A549 treated with Hydrocortisone at 1 μM for 4 hours (cell line): ENCODE results near the gene CNIH2. TPM values are rescaled to one million over a fixed set of nuclear protein-coding genes. Genes with fewer than 3 reads are reported as not detected.

Experiments used
- total RNA-seq: library from RNA; stranded (reverse); fragments of 200-300 nt; extraction: Qiagen RNA extraction; gene quantifications from 5 replicates; pipeline ENCODE4 v1.2.3, GENCODE V29; 2022

The CNIH2 gene
- total RNA-seq, result 2.0 to 2.9 TPM (median 2.6 TPM) in 5 replicates

DNA sequence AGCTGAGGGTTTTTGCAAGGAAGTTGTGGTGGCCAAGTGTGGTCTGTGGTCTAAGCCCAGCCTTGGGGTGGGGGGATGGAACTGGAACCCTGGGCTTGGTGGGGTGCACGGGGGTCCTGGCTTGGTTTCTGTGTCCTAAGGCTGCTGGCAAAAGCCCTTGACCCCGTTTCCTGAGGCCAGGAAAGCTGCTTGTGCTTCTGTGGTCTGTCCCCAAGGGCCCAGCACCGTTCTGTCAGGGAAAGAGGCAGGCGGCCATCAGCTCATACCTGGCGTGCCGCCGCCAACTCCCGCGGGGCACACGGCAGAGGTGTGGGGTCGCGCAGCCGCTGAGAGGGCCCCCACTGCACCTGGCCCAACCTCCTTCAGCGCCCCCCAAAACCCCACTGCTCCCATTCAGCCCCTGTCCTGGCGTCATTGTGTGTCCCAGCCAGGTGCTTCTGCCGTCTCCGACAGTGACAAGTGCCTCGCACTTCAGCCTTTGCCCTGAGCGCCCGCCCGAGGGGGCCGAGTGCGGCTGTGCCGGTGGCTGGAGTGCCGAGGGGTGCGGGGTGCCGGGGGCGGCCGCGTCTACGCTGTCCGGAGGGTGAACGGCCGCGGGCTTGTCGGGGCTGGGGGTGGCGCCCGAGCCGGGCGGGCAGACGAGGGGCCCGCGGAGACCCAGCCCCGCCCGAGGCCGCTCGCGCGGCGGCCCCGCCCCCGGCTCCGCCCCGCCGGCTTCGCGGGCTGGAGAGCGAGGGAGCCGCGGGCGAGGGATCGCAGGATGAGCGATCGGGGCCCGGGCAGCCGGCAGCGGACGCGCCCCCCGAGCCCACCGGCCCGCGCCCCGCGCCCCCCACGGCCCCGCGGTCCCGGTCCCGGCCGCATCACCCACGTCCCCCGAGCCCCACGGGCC is at the start of gene CNIH2:
Gene CNIH2, plus strand, starts transcription at position 705 of the 892 bp plus-strand sequence. CDS start 282 bp downstream, outside the sequence.

DNA sequence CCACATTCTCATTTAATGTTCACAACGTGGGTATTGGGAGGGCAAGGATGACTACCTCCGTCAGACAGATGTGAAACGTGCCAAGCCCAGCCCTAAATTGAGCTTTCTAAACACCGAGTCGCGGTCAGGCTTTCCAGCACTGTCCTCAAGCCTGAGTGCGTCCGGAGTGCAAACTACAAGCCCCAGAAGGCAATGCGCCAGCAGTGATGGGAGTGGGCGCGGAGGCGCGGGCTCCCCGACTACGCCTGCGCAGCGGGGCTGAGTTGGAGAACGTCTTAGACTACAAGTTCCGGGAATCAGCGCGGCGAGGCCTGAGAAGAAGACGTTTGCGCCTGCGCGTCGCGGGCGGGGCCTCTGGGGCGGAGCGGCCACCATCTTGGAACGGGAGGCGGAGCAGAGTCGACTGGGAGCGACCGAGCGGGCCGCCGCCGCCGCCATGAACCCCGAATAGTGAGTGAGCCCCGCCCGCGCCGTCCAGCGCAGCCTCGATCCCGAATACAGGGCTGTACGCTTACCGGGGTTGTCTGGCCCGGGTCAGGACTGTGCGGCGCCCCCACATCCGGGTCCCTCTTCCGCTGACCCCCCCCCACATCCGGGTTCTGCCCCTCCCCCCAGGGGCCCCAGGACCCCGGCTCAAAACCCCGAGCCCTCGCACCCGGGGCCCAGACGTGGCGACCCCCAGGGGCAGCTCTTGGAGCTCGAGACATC is 9.6 kb upstream of the CNIH2 start, which contains the start of gene RAB1B:
Gene RAB1B, plus strand, starts transcription at position 396 of the 708 bp plus-strand sequence. Its CDS starts 41 bp downstream, at position 437.

DNA sequence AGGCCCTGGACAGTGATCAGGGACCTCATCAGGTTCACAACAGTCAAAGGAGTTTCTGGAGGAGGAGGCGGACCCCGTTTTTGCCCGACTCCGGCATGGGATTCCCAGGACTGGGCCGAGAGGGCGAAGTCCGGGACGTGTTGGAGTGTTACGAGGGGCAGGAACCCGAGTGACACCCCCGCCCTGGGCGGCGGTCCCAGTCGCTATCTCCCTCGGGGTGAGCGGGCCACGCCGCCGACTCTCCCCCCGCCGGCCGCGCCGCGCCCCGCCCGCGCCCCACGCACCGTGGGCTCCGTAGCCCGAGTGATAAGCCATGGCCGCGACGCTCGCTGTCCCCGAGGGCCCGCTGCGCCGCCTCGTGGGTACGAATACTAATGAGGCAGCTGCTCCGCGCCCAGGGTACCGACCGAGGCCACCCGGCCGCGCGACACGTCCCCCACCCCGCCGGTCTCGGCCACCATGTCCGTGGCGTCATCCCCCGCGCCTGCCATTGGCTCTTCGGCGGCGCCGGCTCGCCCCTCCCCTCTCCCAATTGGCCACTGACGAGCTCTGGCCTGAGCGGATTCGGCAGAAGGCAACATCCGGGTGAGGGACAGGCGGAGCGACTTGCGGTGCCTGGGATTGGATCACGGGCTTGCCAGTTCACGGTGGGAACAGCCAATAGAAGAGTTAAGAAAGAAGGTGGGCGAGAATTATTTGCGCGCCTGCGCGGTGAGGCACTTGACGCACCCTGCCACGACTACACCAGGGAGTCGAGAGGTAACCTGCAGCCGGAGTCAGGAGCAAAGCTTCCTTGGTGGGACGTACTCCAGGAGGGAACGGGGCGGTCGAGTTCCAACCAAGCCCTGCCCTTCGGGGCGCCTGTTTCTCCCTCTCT is 10.9 kb downstream of the CNIH2 start, which contains the start of gene YIF1A:
Gene YIF1A, minus strand, starts transcription at position 473 of the 877 bp plus-strand sequence. Its CDS starts 158 bp downstream, at position 315.

DNA sequence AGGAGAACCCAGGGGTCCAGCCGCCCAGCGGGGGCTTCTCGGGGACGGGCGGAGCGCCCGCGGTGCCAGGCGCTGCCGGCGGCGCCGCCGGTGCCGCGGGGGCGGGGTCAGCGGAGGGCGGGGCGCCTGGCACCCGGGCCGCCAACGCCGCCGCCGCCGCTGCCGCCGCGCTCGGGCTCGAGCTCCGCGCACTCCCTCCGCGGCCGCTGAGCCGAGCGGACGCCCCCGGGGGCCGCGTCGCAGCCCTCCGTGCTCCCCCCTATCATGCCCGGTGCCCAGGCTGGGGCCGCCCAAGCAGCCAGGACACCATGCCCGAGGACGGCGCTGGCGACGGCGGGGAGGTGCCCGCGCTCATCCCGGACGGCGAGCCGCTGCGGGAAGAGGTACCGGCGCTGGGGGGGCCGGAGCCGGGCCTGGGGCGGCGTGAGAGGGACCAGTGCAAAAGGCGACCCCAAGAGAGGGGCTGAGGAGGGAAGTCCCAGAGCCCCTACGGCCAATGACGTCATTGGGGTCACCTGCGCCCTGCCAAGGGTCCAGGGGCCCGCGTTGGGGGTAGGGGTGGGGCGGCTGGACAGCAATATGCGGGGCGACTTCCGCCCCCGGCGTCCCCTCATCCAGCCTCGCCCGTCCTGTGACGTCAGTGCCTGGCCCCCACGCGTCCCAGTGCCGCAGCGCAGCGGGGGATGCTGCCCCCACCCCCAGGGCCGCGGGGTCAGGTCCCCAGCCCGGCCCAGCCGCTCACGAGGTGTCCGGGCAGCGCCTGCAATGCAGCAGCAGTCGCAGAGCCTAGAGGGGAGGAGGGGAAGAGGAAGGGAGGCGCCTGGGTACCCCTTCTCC is 13.9 kb downstream of the CNIH2 start, which contains the start of gene TMEM151A:
Gene TMEM151A, plus strand, starts transcription at position 189 of the 837 bp plus-strand sequence. Its CDS starts 120 bp downstream, at position 309.

DNA sequence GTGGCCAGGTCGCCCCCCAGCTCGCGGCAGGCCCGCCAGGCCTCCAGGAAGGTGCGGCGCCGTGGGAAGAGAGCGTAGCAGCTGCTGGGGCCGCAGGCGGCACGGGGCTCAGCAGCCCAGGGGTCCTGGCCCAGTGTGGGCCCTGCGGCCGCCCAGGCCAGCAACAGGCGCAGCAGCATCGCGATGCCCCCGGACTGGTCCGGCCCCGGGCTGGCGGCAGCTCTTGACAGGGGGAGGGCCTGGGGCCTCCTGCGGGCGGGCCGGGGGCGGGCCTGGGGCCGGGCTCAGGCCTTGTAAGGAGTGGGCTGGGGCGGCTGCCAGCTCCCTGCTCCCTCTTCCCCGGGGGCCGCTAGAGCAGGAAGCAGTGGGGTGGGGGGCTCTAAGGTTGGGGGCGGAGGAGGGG is 38.9 kb downstream of the CNIH2 start, which contains the start of gene CD248:
Gene CD248, minus strand, starts transcription at position 196 of the 403 bp plus-strand sequence. Its CDS starts 17 bp downstream, at position 179.

Other genes with a start within 250 kb of the CNIH2 start
- not detected in 5 replicates for gene GAL3ST3, start 229.0 kb upstream of the CNIH2 start, total RNA-seq
- gene SF3B2, start 225.8 kb upstream of the CNIH2 start, total RNA-seq, result 162 to 202 TPM (median 169 TPM) in 5 replicates
- gene PACS1, start 207.9 kb upstream of the CNIH2 start, total RNA-seq, result 57.6 to 92.8 TPM (median 81.4 TPM) in 5 replicates
- gene KLC2, start 20.5 kb upstream of the CNIH2 start, total RNA-seq, result 41.0 to 47.0 TPM (median 43.4 TPM) in 5 replicates
- gene RAB1B, start 9.5 kb upstream of the CNIH2 start, total RNA-seq, result 132 to 146 TPM (median 141 TPM) in 5 replicates
- 95.5 to 124 TPM (median 116 TPM) in 5 replicates for gene YIF1A, start 11.0 kb downstream of the CNIH2 start, total RNA-seq
- gene TMEM151A, start 13.7 kb downstream of the CNIH2 start, total RNA-seq, result 2.4 to 3.9 TPM (median 3.5 TPM) in 5 replicates
- 0.03 TPM in 1 of 5 replicates, not detected in the others for gene CD248, start 38.9 kb downstream of the CNIH2 start, total RNA-seq
- 25.2 to 33.5 TPM (median 30.7 TPM) in 5 replicates for gene RIN1, start 58.3 kb downstream of the CNIH2 start, total RNA-seq
- gene BRMS1, start 66.9 kb downstream of the CNIH2 start, total RNA-seq, result 76.7 to 97.6 TPM (median 84.2 TPM) in 5 replicates
- gene B4GAT1, start 69.5 kb downstream of the CNIH2 start, total RNA-seq, result 14.8 to 17.1 TPM (median 16.8 TPM) in 5 replicates
- 5.8 to 8.6 TPM (median 8.0 TPM) in 5 replicates for gene SLC29A2, start 93.6 kb downstream of the CNIH2 start, total RNA-seq
- 0.03 to 0.06 TPM in 2 of 5 replicates, not detected in the others for gene NPAS4, start 142.9 kb downstream of the CNIH2 start, total RNA-seq
- gene MRPL11, start 160.7 kb downstream of the CNIH2 start, total RNA-seq, result 82.1 to 122 TPM (median 112 TPM) in 5 replicates
- 4.3 to 5.3 TPM (median 4.7 TPM) in 5 replicates for gene PELI3, start 188.7 kb downstream of the CNIH2 start, total RNA-seq
- 51.1 to 65.5 TPM (median 52.4 TPM) in 5 replicates for gene DPP3, start 202.3 kb downstream of the CNIH2 start, total RNA-seq
- gene BBS1, start 232.5 kb downstream of the CNIH2 start, total RNA-seq, result 9.5 to 10.9 TPM (median 9.7 TPM) in 5 replicates